COLO829 (cell line): ENCODE data around the gene HYAL1.
"Not testable (repeated sequence)": the region's sequence is repeated elsewhere in the genome, so short reads cannot be mapped to it uniquely, and the experiment has no call there.

Experiments used
- DNase-seq: peaks from one replicate; pipeline ENCODE4 v3.0.0; 2012; ENCODE audit warnings: low spot score

HYAL1 gene

DNA sequence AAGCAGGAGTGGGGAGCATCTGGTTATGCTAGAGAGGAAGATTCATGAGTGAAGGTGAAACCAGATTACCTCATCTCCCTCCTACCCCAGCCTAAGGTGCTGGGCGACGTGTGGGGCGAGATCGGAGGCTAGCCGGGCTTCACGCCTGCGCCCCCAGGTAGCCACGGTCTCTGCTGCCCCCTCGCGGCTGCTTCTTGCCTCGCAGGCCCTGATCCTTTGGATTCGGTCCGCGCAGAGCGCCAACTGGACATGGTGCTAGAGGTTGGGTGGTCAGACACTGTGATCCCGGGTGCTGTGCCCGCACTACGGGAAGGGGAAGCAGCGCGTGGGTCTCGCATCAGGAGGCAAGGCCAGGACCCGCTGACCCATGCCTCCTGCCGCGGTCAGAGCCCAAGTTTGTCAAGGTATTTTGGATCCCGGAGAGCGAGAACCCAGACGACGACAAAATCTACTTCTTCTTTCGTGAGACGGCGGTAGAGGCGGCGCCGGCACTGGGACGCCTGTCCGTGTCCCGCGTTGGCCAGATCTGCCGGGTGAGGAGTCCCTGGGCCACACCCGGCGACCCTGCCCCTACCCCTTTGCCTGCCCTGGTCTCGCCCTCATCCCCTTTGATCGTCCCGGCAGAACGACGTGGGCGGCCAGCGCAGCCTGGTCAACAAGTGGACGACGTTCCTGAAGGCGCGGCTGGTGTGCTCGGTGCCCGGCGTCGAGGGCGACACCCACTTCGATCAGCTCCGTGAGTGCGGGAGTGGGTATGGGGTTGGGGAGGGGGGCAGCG, 30.3 kb downstream of the HYAL1 start:
- DNase-seq: peak; percentile 90

DNA sequence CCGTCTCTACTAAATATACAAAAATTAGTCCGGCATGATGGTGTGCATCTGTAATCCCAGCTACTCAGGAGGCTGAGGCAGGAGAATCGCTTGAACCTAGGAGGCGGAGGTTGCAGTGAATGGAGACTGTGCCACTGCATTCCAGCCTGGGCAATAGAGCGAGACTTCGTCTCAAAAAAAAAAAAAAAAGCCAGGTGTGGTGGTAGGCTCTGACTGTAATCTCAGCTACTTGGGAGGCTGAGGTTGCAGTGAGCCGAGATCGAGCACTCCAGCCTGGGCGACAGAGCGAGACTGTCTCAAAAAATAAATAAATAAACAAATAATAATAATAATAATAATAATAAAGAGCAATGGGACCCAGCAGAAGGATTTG, 30.9 kb downstream of the HYAL1 start:
- not testable (repeated sequence) for DNase-seq

GRCh38 chr3:50271314-50271936, 31.9 kb downstream of the HYAL1 start:
- DNase-seq: no peak

DNA sequence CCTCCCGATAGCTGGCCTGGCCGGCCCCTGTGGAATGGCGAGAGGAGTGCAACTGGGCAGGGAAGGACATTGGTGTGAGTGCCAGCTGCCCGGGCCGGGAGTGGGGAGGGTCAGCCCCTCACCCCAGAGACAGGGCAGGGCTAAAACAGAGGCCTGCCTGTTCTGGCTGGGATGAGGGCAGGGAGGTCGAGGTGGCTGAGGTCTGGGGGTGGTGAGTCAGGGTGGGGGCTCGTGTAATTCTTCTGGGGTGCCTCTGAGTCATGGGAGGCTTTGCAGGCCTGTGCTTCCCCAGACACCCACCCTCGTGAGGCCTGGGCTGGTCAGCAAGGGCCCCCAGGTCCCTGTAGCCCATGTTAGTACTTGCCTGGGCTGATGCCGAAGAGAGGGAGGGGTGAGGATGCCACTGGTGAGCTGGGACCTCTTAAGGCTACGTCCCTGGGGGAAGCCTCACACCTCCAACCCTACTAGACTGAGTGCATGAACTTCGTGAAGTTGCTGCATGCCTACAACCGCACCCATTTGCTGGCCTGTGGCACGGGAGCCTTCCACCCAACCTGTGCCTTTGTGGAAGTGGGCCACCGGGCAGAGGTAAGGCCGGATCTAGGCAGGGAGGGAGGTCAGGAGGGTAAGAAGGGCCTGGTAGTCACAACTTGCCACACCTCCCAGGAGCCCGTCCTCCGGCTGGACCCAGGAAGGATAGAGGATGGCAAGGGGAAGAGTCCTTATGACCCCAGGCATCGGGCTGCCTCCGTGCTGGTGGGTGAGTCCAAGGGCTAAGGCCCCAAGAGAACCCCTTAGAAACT, 32.8 kb downstream of the HYAL1 start:
- no peak for DNase-seq

DNA sequence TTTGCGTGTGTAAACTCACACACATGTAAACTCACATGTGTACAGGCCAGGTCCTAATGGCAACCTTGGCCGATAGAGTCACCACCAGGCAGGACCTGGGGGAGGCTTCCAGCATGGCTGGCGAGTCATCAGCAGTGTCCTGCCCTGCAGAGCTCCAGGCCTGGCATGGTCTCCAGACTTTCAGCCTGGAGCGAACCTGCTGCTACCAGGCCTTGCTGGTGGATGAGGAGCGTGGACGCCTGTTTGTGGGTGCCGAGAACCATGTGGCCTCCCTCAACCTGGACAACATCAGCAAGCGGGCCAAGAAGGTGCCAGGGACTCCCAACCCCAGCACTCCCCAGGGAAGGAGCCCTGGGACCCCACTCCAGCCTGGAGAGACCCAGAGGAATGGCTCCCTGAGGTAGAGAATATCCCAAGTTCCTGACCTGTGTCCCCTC, 33.4 kb downstream of the HYAL1 start:
- no peak for DNase-seq

- no peak for DNase-seq
These were observed 33.9 kb downstream of the HYAL1 start for GRCh38 chr3:50269460-50269859.

DNA sequence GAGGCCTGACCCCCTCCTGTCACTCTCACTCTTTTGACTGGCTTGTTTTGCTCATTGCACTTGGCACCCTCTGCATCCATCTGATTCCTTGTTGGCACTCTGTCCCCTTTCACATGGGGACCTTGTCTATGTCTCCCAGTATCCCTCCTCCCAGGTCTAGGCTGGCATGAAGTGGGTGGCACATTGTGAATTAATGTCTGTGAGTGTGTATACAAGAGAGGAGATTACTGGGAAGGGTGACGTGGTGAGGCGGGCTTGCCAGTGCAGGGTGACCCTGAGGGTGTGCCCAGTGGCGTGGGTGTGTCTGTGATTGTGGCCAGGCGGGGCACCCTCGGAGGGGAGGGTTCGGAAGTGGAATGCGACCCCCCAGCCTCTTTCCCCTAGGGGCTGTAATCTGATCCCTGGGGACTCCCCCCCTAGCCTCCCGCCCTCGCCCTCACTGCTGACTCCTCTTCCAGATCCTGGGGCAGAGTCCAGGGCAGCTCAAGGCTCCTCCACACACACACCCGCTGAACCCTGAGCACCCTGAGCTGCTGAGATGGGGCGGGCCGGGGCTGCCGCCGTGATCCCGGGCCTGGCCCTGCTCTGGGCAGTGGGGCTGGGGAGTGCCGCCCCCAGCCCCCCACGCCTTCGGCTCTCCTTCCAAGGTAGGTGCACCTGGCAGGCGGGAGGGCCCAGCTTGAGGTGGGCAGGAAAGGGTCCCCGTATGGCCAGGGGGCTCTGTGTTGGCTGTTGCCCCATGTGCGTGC, 34.5 kb downstream of the HYAL1 start, which contains the start of gene SEMA3B:
Gene SEMA3B, plus strand, starts transcription at position 445 of the 749 bp plus-strand sequence. Its CDS starts 94 bp downstream, at position 539.
- peak; percentile 88 for DNase-seq

DNA sequence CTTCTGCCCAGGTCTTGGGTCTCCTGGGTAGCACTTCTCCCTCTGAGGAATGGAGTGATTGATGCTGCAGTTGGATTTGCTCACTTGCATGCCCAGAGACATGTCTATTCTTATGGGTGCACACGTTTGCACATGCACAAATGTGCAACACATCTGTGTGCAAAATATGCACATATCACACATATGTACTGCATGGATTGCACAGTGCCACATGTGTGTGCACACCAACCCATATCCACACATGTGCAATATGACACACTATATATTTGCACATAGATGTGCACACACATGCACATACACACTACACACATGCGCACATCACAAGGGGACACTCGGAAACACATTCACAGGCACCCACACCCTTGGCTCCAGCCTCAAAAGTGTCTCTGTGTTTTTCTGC, 35.1 kb downstream of the HYAL1 start:
- DNase-seq: no peak

GRCh38 chr3:50267280-50267913, 36.0 kb downstream of the HYAL1 start:
- DNase-seq: no peak

DNA sequence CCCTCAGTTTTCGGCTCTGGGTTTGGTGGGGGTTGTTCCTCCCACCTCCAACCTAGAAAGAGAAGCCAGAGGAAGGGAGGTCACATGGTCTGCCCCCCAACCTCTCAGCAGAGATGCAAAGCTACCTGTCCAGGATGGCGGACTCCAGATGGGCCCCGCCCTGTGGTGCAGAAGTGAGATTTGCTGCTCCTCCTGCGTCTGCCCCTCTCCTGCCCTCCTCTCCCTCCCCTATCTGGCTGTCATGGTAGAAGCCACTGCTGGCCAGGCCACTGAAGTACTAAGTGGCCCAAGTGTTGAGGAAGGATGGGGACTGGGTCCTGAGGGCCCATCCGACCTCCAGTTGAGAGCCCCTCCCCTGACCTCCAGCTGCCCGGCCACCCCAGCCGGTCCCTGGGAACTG, 36.5 kb downstream of the HYAL1 start:
- no peak for DNase-seq

DNA sequence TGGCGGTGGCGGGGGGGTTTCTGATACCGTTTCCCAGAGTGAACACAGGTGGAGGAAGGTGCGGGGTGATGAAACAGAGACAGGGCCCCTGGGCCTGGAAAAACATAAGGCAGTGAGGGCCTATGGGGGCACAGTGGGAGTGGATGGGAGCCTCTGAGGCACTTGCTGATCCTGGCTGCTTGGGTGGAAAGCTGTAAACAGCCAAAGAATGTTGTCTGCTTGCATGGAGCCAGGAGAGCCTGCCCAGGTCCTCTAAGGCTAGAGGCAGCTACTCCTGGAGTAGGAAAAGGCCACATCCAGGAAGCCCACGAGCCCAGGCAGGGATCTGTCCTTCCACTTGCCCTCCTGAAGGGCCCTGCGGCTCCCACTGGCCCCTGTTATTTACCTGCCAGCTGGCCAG, 37.4 kb downstream of the HYAL1 start:
- no peak for DNase-seq

DNA sequence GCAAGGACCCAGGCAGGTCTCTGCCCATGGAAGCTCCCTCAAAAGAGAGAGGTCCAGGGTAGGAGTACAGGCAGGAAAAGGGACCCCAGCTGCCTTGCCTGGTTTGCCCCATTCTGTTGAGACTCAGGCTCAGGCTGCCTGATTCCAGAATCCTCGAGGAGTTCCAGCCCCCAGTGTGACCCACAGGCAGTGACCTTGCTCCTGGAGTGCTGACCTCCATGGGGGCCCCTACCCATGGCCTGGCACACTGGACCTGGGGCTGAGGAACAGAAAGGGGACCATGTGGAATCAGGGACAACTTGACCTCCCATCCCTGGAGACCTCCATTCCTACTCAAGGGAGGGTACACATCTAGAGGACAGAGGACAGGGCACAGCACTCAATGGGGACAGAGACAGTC, 37.8 kb downstream of the HYAL1 start:
- DNase-seq: no peak

DNA sequence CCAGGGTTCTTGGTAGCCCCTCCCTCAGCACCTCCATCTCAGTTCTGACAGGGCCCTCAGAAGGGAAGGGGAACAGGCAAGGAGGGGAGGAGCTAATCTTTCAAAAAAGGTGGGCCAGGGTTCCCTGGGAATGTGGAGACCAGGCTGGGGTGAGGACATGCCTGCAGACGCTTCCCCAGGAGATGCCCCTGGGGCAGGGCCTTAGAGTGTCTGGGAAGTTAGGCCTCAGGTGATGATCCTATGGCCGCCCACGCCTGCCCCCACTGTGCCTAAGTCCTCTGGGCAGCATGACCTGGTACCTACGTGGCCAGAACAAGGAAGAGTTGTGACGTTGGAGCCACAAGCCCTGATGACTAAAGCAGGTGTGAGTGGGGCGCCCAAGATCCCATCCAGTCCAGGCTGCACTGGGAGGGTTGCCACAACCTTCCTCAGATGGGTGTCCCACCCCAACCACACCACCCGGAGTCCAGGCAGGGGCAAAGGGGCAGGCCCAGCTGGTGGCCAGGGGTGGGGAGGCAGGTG, 38.3 kb downstream of the HYAL1 start:
- DNase-seq: no peak

GRCh38 chr3:50264383-50264963, 38.9 kb downstream of the HYAL1 start:
- peak; percentile 61 for DNase-seq

GRCh38 chr3:50263478-50264382, 39.6 kb downstream of the HYAL1 start:
- no peak for DNase-seq

GRCh38 chr3:50262778-50263177, 40.6 kb downstream of the HYAL1 start:
- no peak for DNase-seq

DNA sequence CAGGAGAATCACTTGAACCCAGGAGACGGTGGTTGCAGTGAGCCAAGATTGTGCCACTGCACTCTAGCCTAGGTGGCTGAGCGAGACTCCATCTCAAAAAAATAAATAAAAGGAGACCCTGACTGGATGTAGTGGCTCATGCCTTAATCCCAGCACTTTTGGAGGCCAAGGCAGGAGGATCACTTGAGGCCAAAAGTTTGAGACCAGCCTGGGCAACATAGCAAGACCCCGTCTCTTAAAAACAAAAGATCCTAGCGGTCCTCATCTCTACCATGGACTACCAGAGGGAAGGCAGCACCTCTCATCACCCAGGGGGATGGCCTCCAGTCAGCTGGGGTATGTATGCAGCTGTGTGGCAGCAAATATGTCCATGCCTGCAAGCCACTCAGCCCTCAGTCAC, 41.2 kb downstream of the HYAL1 start:
- not testable (repeated sequence) for DNase-seq

DNA sequence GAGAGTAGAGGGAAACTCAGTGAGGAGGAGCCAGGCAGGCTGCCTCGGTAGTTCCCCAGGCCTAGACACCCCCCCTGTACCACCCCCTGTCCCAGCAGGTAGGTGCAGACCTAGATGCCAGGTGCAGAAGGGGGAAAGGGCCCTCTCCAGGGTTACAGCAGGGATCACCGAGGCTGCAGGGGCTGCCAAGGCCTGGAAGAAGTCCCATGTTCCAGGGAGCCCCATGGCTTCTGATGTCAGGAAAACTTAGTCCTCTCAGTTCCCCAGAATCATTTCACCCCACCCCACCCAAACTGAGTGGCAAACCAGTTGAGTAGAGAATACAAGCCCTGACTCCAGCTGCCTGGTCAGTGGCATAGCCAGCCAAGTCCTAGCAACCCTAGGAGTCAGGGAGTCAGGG, 41.9 kb downstream of the HYAL1 start:
- DNase-seq: no peak

- DNase-seq: no peak
These were observed 42.4 kb downstream of the HYAL1 start for GRCh38 chr3:50260942-50261441.
